Activated CD4-positive, alpha-beta T cell treated with anti-CD3 and anti-CD28 coated beads, Interleukin-2, amount 10 ng/mL, durations not matched to agents 24 days and 14 days (primary cell): ENCODE measurements around the gene RIOK3. TPM values are rescaled to one million over a fixed set of nuclear protein-coding genes. Genes with fewer than 3 reads are reported as not detected.

Experiments used
- total RNA-seq: library from RNA; stranded (reverse); gene quantifications from 2 replicates; pipeline ENCODE4 v1.2.3, GENCODE V29; 2022

The RIOK3 gene
- total RNA-seq, 1 donor from 2014 or later: 46.7 TPM

Other genes with a start within 250 kb of the RIOK3 start
- 51.0 and 52.8 TPM in 2 replicates for gene RMC1, start 50.2 kb downstream of the RIOK3 start, total RNA-seq
- 26.3 and 29.9 TPM in 2 replicates for gene NPC1, start 133.2 kb downstream of the RIOK3 start, total RNA-seq
- not detected in 2 replicates for gene ANKRD29, start 209.6 kb downstream of the RIOK3 start, total RNA-seq
- not detected in 2 replicates for gene LAMA3, start 236.2 kb downstream of the RIOK3 start, total RNA-seq